GM21447 (cell line): ENCODE results near the gene ITGB5.

Experiments used
- ATAC-seq: cut with Tn5 transposase; IDR thresholded peaks from one replicate; pipeline ENCODE4 v1.9.1; 2021; ENCODE audit not compliant: unreplicated experiment

ITGB5 gene

DNA sequence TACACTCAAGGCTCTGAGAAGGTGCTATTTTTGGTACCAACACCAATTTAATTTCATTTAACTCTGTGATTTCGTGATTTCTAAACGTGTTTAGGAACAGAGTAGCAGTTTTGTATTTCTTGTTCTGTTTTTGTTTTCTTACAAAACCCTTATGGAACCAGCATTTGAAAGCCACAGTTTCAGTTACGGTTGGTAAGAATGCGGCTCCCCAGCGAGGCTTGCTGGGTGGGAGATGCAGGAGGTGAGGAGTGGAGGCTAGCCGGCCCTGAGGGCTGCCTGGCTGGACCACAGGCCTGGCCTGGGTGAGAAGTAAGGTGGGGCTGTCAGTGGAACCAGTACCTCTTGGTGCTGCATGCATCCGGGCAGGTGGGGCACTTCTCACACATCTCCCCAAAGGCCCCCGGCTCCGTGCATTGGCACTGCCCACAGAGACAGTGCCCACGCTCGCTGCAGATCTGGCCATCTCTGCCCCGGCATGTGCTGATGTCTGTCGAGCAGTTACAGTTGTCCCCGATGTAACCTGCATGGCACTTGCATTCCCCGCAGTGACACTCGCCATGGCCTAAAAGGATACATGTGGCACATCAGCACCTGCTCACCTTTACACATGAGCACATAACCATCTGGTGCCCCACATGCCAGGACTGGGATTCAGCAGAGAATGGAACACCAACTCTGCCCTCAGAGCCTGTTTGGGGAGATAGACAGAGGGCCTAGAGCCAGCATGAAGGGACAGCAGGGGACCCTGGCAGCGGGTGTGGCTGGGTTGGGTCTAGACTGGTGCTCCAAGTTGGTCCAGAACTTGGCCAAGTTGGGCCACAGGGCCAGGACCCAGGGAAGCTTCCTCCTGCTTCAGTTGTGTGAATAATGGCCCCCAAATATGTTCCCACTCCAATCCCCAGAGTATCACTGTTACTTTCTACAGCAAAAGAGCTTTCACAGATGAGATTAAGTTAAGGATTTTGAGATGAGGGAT, 113.5 kb downstream of the ITGB5 start:
- ATAC-seq, result no peak

DNA sequence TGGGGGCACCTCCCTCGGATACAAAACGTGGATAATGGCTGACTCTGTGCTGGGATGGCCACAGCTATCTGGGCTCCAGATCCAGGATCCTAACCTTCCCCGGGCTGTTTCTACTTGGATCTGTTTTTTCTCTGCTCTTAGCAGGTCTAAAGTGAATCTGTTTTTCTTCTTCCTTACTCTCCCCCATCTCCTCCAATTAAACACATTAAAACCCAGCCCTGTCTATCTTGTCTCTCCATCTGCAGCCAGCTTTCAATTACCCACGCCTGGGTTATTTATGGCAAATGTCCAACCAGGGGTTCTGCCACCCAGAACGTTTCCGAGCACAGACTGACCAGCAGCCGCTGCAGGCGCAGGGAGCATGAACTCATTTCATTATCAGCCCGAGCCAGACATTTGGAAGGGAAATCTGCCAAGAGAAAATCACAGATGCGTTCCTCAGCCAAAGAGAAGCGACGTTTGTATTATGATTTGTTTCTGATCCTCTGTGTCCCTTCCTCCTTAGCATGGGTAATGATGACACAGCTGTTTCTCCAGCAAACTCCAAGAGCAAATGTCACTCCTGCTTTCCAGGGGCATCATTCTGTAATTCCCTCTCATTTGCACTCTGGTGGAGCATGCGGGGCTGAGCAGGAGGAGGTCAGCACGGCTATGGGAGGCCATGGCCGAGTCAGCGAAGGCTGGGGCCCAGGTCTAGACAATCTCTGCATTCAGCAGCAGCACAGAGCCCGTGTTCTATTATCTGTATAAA, 114.9 kb downstream of the ITGB5 start:
- ATAC-seq, result no peak

DNA sequence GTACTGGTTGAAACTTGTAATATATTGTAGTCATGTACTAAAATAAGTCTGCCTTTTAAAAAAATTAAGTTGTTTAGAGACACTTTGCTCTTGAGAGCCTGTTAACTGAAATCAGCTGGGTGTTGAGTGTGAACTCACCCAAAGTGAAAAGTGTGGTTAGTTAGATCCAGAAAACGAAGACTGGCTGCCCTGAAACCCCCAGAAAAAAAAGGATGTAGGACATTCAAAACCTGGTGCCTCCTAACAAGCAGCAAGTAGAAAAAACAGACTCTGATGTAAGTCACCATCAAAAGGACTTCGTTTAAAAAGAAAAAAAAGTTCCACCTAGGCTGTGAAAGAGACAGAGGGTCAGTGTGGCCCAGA, 116.1 kb downstream of the ITGB5 start:
- no peak for ATAC-seq

DNA sequence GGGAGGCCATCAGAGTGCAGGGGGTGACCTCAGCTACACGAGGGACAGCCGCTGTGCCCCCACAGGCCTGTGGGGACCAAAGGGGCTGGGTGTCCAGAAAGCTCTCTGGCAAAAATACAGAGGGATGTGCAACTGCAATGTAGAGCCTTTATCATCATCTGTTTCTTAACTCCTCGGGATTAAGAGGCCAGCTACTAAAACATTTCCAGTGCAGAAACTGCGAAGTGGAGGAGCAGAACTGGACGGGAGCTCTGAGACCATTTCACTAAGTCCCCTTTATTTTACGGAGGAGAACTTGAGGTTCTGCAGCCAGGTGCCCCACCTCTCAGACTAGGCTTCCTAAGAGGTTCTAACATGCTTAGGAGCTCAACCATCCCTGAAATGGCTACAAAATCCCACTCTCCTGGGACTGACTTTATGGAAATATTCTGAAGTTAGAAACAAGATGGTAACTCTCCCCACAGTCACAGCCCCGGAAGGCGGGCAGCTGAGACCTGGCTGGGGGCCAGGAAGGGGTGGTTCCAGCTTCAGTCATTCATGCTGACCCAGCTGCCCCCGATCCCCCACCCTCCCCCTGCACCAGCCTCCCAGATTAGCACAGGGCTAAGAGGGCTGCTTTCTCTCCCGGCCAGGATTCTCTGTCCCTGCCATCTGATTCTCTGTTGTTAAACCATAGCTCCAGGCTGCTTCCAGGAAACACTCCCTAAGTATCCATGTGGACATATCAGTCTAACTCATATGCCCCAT, 116.7 kb downstream of the ITGB5 start:
- ATAC-seq, result no peak

DNA sequence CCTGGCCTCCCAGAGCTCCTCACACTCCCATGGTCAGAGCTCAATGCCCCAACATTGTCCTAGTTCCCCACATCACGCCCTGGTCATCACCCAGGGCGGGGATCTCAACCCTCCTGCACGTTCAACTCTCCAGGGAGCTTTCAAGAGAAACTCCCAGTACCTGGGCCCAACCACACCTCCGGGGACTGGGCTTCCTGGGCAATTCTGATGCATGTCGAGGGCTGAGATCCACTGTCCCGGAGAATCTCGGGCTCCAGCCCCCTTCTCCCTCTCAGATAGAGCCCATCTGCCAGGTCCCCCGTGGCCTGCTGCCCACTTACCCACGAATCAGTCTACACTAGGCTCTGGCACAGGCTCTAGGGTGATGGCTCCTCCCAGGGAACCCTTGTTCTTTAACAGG, 117.7 kb downstream of the ITGB5 start:
- no peak for ATAC-seq

DNA sequence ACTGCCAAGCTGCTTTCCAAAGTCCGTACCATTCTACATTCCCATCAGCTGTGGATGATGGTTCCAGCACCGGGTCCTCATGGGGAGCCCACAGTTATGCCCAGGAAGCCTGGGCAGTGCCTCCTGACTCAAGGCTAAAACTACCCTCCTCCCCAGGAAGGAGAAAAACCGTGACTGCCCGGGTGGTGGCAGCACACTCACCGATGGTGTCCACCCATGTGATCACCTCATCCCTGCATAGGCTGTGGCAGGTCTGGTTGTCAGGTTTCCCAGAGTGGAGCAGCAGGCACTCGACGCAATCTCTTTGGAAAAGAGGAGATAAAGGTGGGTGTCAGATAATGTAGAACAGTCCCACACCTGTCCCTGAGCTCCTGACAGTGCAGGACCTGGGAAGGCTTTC, 118.4 kb downstream of the ITGB5 start:
- no peak for ATAC-seq

DNA sequence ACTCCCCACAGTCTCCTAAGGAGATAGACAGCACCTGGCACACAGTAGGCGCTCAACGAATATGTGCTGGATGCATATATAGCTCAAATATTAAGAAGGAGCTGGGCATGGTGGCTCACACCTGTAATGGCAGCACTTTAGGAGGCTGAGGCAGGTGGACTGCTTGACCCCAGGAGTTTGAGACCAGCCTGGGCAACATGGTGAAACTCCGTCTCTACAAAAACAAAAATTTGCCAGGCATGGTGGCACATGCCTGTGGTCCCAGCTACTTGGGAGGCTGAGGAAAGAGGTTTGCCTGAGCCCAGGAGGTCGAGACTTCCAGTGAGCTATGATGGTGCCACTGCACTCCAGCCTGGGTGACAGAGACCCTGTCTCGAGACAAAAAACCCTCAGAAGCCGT, 119.5 kb downstream of the ITGB5 start:
- no peak for ATAC-seq

DNA sequence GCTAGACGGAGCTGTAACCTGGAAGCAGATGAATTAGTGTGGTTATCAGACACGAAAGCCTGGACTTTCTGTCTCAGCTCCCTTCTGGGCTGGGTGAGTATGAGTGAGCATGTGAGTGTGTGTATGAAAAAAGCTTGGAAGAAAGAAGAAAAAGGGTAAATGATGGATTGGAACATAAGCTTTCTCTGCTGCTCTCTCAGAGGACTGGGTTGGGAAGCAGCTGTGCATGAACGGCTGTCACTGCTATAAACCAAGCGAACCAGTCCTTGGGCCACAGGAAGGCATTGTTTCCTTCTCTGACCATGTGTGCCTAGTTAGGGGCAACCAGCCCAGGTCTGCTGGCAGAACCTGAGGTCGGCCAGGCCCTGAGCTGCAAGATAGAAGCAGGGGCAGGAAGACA, 119.9 kb downstream of the ITGB5 start:
- no peak for ATAC-seq

DNA sequence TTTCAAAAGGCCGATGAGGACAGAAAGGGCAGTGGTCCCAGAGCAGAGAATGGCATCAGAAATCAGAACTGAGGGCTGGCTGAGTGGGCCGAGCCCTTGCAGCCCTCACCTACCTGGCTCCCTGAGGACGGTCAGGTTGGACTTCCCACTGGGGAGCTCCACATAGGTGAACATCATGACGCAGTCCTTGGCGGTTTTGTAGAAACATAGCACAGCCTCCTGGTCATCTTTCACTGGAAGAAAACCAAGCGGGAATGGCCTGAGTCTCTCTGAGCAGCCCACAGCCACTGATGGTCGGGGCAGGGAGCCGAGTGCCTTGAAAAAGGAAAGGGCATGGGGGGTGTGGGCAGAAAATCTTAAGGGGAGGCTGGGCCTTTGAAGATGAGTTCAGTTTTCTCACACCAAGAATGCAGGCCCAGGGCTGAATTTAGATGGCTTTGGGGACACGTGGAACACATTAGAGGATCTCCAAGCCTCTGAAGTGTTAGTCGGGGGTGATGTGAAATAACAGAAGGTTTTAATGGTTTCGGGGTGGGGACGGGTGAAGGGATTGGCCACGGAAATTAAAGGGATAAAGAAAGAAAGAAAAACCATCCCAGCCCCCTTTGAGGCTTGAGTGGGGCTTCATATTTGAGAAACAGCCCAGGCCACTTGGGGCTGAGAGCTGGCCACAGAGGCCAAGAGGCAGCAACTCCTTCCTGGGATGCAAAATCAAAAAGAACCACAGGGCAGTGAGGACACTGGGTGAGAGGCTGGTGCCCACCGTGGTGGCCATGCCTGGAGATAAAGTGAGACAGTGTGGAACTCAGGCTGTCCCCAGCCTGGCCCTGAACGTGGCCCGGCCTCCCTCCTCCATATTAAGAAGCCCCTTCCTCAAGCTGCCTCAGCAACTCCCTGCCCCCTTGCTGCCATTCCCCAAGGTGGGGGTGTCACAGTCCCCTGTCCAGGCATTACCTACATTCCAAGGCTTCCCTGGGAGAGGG, 120.8 kb downstream of the ITGB5 start:
- ATAC-seq, result no peak

DNA sequence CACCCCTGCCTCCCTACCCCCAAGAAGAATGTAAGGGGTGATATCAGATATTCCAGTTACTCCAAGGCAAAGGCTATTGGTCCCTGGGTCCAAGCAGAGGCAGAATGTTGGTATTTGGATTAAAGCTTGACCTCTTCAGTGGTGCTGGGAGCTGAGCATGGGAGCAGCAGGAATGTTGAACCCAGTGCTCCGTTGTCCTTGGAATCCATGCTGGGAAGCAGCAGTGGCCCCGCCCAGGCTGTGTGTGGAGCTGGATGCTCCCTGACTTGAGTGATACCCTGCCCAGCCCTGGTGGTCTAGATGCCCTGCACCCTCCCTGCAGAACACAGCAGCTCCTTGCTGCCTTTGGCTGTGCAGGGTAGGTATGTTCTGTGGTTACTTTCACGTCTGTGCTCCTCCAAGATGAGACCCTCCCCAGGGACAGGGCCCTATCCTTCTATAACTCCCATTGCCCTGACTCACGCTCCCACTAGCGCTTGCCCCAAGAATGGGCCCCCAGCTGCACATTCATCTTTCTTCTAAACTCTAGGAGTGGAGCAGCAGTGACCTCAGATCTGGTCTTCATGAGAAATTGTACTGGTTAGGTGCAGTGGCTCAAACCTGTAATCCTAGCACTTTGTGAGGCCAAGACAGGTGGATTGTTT, 121.8 kb downstream of the ITGB5 start:
- no peak for ATAC-seq

DNA sequence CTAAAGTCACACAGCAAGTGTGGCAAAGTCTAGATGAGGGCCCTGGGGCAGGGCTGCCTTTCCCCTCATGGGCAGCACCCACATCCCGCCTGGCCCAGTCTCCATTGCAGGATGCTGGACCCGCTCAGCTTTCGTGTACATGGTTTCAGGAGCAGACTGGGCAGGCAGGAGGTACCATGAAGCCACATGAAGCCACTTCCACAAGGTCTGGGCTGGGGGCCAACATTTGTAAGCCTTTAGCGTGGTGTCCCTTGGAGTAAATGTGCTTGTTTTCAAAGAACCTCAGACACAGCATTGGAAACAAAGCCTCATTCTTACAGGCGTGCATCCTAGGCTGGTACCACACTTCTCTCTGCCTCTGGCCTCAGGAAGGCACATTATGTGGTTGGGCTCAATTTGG, 122.4 kb downstream of the ITGB5 start:
- ATAC-seq, result no peak

DNA sequence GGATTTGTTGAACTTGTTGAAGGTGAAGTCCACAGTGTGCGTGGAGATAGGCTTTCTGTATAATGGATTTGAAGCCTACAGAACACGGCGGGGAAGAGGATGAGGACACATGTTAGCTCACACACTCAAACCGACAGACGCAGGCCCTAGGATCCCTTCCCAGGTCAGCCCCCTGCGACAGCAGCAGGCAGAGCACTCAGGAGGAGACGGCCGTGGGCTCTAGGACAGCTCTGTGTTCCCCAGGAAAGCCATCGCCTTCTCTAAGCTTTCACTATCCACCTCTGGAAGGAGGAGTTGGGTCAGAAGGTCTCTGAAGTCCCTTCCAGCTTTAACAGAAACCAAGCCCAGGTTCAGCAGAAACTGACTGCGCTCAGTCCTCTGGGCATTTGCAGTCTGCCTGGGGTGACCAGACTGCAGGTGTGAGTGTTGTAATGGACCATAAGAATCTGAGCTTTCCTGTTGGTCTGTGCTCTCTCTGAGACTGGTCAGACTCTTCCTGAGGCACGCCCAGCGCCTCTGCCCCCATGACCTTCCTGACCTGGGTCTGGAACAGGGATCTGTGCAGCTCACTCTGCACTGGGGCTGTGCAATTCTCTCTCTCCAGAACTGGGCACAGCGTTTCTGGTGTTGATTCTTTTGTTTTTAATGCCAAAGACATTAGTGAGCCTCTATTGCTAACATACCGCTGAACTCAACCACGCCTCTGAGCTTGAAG, 123.4 kb downstream of the ITGB5 start:
- no peak for ATAC-seq

DNA sequence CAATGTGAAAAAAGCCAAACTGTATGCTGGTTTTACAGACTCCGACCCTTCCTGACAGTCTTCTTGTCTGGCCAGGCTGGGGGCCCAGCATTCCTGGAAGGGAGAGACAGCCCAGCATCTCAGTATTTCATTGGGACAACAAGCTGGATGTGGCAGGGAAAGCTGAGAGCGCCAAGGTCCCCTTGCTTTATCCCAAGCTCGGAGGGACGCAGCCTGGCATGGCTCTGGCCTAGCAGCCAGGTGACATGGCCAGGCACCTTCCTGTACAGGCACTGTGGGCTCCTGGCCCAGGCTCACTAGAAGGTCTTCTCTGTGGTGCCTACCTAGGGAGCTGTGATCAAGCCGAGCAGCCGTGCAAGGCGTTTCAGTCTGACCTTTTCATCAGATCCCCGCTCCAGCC, 124.0 kb downstream of the ITGB5 start:
- no peak for ATAC-seq

DNA sequence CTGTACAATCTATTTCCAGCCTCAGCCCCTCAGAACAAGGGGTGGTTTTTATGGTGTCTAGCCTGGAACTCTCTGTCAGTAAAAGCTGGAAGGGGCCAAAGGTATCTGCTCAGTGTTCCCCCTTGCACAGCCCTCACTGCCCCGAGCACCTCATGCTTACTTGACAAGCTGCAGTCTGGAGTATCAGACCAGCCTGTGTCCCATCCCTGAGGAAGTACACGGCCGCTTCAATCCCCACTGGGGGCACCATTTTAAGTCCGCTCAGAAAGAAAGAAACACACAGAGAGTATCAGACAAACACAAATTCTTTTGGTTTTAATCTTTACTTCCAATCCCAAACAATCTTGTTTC, 124.5 kb downstream of the ITGB5 start:
- ATAC-seq, result no peak

DNA sequence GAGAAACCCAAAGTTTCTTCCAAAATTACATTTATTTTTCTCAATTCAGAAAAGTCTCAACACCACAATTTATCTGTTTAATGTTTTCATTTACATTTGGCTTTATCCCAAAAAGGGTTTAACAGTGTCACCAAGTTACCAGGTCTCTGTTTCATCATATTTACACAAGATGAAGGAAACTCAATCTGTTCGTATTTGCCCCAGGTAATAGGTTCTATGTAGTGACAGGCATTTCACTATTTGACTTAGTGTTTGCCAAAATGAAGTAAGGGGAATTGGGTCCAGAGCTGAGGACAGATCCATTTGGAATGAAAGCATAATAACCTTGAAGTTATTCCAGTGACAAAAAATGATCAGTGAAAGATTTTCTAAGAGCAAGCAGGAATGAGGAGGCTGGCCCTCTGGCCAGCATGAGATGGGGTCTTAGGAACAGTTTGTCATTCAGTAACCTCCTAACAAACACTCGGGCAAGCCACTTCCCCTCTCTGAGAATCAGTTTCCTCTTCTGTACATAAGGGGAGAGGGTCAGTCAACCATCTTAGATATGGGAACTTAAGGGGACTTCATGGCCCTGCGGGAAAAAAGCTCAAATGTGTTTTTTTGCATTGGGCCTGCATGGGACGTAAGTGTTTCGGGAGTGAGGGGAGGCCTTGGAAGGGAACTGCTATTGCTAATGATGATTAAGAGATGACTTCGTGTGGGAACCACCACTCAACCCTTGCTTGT, 125.1 kb downstream of the ITGB5 start:
- ATAC-seq, result no peak

DNA sequence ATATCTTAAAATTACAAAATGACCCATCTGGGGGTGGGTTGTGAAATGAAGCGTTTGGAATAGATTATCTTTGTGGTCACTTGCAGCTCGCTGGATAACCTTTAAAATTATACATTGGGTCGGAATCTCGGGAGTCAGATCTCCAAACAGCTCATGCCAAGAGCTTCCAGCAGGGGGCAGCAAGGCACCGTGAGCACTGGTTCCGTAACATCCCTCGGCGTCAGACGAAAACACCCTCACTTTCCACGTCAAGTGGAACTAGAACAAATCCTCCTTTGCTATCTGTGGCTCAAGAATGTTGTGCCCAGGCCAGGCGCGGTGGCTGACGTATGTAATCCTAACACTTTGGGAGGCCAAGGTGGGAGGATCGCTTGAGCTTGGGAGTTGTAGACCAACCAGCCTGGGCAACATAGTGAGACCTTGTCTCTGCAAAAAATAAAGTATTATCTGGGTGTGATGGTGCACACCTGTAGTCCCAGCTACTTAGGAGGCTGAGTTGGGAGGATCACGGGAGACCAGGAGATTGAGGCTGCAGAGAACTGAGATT, 125.8 kb downstream of the ITGB5 start:
- no peak for ATAC-seq

DNA sequence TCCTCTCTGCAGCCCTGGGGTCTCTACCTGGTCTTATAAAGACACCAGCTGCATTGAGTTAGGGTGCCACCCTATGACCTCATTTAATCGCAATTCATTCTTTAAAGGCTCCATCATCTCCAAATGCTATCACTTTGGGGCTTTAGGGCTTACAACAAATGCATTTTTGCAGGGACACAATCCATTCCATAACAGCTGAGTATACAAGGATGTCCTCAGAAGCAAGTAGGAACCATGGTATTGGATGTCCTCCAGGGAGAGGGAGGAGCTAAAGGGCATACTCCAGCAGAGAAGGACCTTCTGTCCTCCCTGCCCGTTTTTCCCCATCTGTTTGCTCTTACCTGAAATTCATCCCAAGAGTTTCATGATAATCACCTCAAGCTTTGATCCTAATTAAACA, 126.6 kb downstream of the ITGB5 start:
- ATAC-seq, result no peak

DNA sequence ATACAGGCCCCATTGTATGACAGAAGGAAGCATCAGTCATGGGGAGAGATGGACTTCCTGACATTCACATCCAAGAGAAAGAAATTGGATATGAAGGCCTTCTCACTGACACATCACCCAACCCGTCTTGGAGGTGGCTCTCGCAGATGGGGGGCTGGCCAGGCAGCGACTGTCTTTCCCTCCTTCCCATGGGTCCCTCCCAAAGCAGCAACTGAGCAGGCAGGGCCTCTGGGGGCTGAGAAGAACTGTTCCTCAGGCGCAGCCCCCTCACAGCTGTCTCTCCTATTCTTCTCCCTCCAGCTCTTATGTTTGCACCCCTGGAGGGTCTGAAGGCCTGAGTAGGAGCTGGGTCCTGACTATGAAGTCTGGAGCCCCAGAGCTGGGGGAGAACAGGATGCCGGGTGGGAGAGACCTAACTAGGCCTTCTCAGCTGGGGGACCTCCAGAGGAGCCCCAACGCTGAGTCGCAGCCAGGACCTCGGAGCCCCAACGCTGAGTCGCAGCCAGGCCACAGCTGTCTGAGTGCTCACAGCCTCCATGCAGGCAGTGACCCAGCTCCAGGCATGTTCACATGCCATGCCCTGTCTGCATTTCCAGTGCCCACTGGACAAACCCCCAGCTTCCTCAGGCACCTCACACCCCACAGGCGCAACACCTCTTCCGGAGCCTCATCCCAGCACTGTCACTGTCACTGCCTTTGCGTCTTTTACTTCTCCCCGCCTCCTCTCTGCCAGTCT, 127.3 kb downstream of the ITGB5 start:
- ATAC-seq, result no peak
